Gastrocnemius medialis (tissue), 4 donors: ENCODE results near the gene ATG9A.

Experiments used
- POLR2A ChIP-seq, 2 donors: fragments of 450-650 bp; IDR thresholded peaks; one replicate each; pipeline ENCODE4 v1.6.1; 2017; ENCODE audit warnings: antibody characterized with exemption in 2 of 2, mild to moderate bottlenecking in 2 of 2, moderate library complexity in 2 of 2
- TF ChIP-seq, protein P1 (sequence below), 5 experiments: fragments of 450-650 bp in 3 of 5; fragments of 200-600 bp in 2 of 5; sonication (generic) in 2 of 5; IDR thresholded peaks in 4 of 5; conservative IDR thresholded peaks in 1 of 5; 1 replicate in 4 of 5; 2 replicates in 1 of 5; pipeline ENCODE4 v1.5.1; 2016 to 2019; ENCODE audit warnings: antibody characterized with exemption in 5 of 5, mild to moderate bottlenecking in 3 of 5, moderate library complexity in 3 of 5

- TF ChIP-seq, protein P1, sequence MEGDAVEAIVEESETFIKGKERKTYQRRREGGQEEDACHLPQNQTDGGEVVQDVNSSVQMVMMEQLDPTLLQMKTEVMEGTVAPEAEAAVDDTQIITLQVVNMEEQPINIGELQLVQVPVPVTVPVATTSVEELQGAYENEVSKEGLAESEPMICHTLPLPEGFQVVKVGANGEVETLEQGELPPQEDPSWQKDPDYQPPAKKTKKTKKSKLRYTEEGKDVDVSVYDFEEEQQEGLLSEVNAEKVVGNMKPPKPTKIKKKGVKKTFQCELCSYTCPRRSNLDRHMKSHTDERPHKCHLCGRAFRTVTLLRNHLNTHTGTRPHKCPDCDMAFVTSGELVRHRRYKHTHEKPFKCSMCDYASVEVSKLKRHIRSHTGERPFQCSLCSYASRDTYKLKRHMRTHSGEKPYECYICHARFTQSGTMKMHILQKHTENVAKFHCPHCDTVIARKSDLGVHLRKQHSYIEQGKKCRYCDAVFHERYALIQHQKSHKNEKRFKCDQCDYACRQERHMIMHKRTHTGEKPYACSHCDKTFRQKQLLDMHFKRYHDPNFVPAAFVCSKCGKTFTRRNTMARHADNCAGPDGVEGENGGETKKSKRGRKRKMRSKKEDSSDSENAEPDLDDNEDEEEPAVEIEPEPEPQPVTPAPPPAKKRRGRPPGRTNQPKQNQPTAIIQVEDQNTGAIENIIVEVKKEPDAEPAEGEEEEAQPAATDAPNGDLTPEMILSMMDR (IDR thresholded peaks at IDR 0.05 in 4 of 5, conservative IDR thresholded peaks at IDR 0.05 in 1 of 5): no peak
- TF ChIP-seq POLR2A (IDR thresholded peaks at IDR 0.05): no peak
These were observed 13.9 kb upstream of the ATG9A start for GRCh38 chr2:219243291-219243761.
